GM12801 (cell line): Measurements from ENCODE around the gene PLEK2.

Source experiments
- CTCF ChIP-seq: IDR thresholded peaks from one replicate; pipeline ENCODE4 v1.5.1; 2011; ENCODE audit warnings: control low read depth; ENCODE audit not compliant: insufficient read length; ENCODE audit errors: extremely low read depth

Gene PLEK2

GRCh38 chr14:67377916-67378315, 34.0 kb downstream of the PLEK2 start:
- TF ChIP-seq CTCF, result no peak

- TF ChIP-seq CTCF, result no peak
Measured at GRCh38 chr14:67373347-67373746, 38.6 kb downstream of the PLEK2 start.

- TF ChIP-seq CTCF, result no peak
Measured at GRCh38 chr14:67372833-67373232, 39.1 kb downstream of the PLEK2 start.

GRCh38 chr14:67371247-67372148, 40.5 kb downstream of the PLEK2 start:
- TF ChIP-seq CTCF, result no peak

- no peak for TF ChIP-seq CTCF
Measured at GRCh38 chr14:67370830-67371229, 41.1 kb downstream of the PLEK2 start.

GRCh38 chr14:67365476-67365875, 46.5 kb downstream of the PLEK2 start:
- TF ChIP-seq CTCF, result no peak

- TF ChIP-seq CTCF, result no peak
Measured at GRCh38 chr14:67360470-67361206, 51.3 kb downstream of the PLEK2 start.
